B cell (primary cell): ENCODE data around the gene ATP2B3. TPM values are rescaled to one million over a fixed set of nuclear protein-coding genes. Genes with fewer than 3 reads are reported as not detected.
A peak's percentile ranks its signal among the peaks of the same experiment; 100 is the strongest.

Source experiments
- ATAC-seq: fragments of 200-7000 bp; cut with Tn5 transposase; one replicate; pipeline ENCODE4 v1.10.0; 2021; ENCODE audit warnings: low read depth, mild to moderate bottlenecking, moderate number of reproducible peaks, moderate library complexity
- CTCF ChIA-PET: fragments of 350-600 bp; sonication (Branson Sonifier 250); formaldehyde crosslinking; loops from one replicate; lab custom pipeline; 2021; ENCODE audit warnings: antibody characterized with exemption, inconsistent platforms; lab: Charles Lee
- POLR2A ChIA-PET: fragments of 350-600 bp; sonication (Branson Sonifier 250); formaldehyde crosslinking; loops from one replicate; lab custom pipeline; 2021; ENCODE audit warnings: antibody characterized with exemption; lab: Charles Lee
- DNase-seq: peaks from one replicate; pipeline ENCODE4 v3.0.0; 2013
- H2AFZ ChIP-seq: 2 replicates; pipeline ENCODE4 v1.6.1; 2012; ENCODE audit warnings: mild to moderate bottlenecking, low read depth, low read length; ENCODE audit not compliant: insufficient read depth, poor library complexity, severe bottlenecking
- H3K27ac ChIP-seq, 2 donors: 1 replicate in 1 of 2; 2 replicates in 1 of 2; pipeline ENCODE4 v1.5.1; 2012 to 2013; ENCODE audit warnings: low read length in 2 of 2, mild to moderate bottlenecking in 2 of 2, moderate library complexity in 1 of 2
- H3K27me3 ChIP-seq, 4 experiments: fragments of 200-600 bp in 1 of 4; sonication (generic) in 1 of 4; replicated peaks in 1 of 4; 1 replicate in 2 of 4; 2 replicates in 2 of 4; pipeline versions ENCODE4 v1.6.1 to v1.7.0; 2013 to 2016; ENCODE audit warnings: low read length in 3 of 4, mild to moderate bottlenecking in 2 of 4, mixed read lengths in 1 of 4, moderate library complexity in 1 of 4; ENCODE audit not compliant: insufficient read depth in 4 of 4, control insufficient read depth in 3 of 4; ENCODE audit errors: control extremely low read depth in 1 of 4
- H3K36me3 ChIP-seq, 2 experiments: replicated peaks in 1 of 2; 1 replicate in 1 of 2; 2 replicates in 1 of 2; pipeline versions ENCODE4 v1.6.1 to v1.7.1; 2013; ENCODE audit warnings: low read length in 1 of 2; ENCODE audit not compliant: insufficient read depth in 2 of 2, control insufficient read depth in 1 of 2; ENCODE audit errors: control extremely low read depth in 1 of 2, extremely low read depth in 1 of 2
- H3K4me1 ChIP-seq, 2 donors: fragments of 200-600 bp in 1 of 2; sonication (generic) in 1 of 2; 1 replicate in 1 of 2; 2 replicates in 1 of 2; pipeline versions ENCODE4 v1.5.1 to v1.6.1; 2013 to 2017; ENCODE audit warnings: low read length in 2 of 2; ENCODE audit not compliant: control insufficient read depth in 2 of 2, insufficient read depth in 2 of 2
- H3K4me2 ChIP-seq: replicated peaks from 2 replicates; pipeline ENCODE3; 2012; ENCODE audit warnings: mild to moderate bottlenecking, low read depth, low read length; ENCODE audit not compliant: poor library complexity, severe bottlenecking
- H3K4me3 ChIP-seq, 5 experiments: fragments of 200-600 bp in 1 of 5; sonication (generic) in 1 of 5; 1 replicate in 3 of 5; 2 replicates in 2 of 5; pipeline versions ENCODE4 v1.5.1 to v1.7.0; 2011 to 2016; ENCODE audit warnings: low read length in 4 of 5, mild to moderate bottlenecking in 4 of 5, low read depth in 2 of 5, control low read depth in 1 of 5, moderate library complexity in 1 of 5; ENCODE audit not compliant: insufficient read depth in 1 of 5; ENCODE audit errors: control extremely low read depth in 1 of 5, extremely low read depth in 1 of 5
- H3K79me2 ChIP-seq: fragments of 200-600 bp; sonication (generic); one replicate; pipeline ENCODE4 v1.6.0; 2016; ENCODE audit warnings: low read length; ENCODE audit not compliant: control insufficient read depth, insufficient read depth
- H3K9ac ChIP-seq: fragments of 200-600 bp; sonication (generic); 2 replicates; pipeline ENCODE4 v1.6.1; 2017; ENCODE audit warnings: mild to moderate bottlenecking, low read length, moderate library complexity
- H3K9me3 ChIP-seq, 3 donors: one replicate each; pipeline versions ENCODE4 v1.6.1 to v1.7.1; 2013; ENCODE audit warnings: low read length in 2 of 3; ENCODE audit not compliant: control insufficient read depth in 2 of 3, insufficient read depth in 1 of 3; ENCODE audit errors: control extremely low read depth in 1 of 3
- H4K20me1 ChIP-seq: 2 replicates; pipeline ENCODE4 v1.6.0; 2012; ENCODE audit warnings: mild to moderate bottlenecking, low read length; ENCODE audit not compliant: insufficient read depth, control insufficient read depth, poor library complexity, severe bottlenecking
- H3K27ac Mint-ChIP-seq: one replicate; pipeline ENCODE4 v1.8.0; 2021; ENCODE audit warnings: mixed read lengths
- H3K27me3 Mint-ChIP-seq: one replicate; pipeline ENCODE4 v1.8.0; 2021; ENCODE audit warnings: mixed read lengths
- H3K4me1 Mint-ChIP-seq: one replicate; pipeline ENCODE4 v1.8.0; 2021; ENCODE audit warnings: mixed read lengths
- H3K4me3 Mint-ChIP-seq: one replicate; pipeline ENCODE4 v1.8.0; 2021; ENCODE audit warnings: mixed read lengths
- H3K9me3 Mint-ChIP-seq: one replicate; pipeline ENCODE4 v1.8.0; 2022; ENCODE audit warnings: mixed read lengths; ENCODE audit not compliant: insufficient read depth
- CTCF ChIP-seq: fragments of 200-600 bp; IDR thresholded peaks from one replicate; pipeline ENCODE4 v1.8.0; 2022; ENCODE audit warnings: antibody characterized with exemption, mild to moderate bottlenecking
- EZH2 ChIP-seq: IDR thresholded peaks from 2 replicates; pipeline ENCODE4 v1.6.1; 2012; ENCODE audit warnings: borderline replicate concordance, low read depth, mild to moderate bottlenecking, moderate library complexity, low read length; ENCODE audit not compliant: insufficient read depth, poor library complexity, severe bottlenecking
- WGBS: methylation state at CpG from one replicate; pipeline ENCODE4 v1.1.5; 2013; ENCODE audit warnings: missing lambda C conversion rate; ENCODE audit not compliant: insufficient coverage; 5-methylcytosine and 5-hydroxymethylcytosine counted together
- intact Hi-C: fragments of 100-400 bp; cut with micrococcal nuclease; formaldehyde crosslinking; loops from one replicate; pipeline ENCODE4 v1.10.0; 2022
- polyA plus RNA-seq: library from polyadenylated mRNA; depleted of rRNA; stranded (reverse); fragments of >200 nt; gene quantifications from 2 replicates; pipeline ENCODE4 v1.2.3, GENCODE V29; 2012
- total RNA-seq, 2 donors: library from RNA; stranded (reverse); fragments of 120-200 nt in 1 of 2; gene quantifications; 1 replicate in 1 of 2; 2 replicates in 1 of 2; pipeline versions ENCODE4 v1.2.3 to v1.2.4, GENCODE V29; 2013 to 2022

ATP2B3 gene
- total and polyA plus RNA-seq, 2 donors (not counting 1 experiment from before 2014, with no cell fraction given): not detected

DNA sequence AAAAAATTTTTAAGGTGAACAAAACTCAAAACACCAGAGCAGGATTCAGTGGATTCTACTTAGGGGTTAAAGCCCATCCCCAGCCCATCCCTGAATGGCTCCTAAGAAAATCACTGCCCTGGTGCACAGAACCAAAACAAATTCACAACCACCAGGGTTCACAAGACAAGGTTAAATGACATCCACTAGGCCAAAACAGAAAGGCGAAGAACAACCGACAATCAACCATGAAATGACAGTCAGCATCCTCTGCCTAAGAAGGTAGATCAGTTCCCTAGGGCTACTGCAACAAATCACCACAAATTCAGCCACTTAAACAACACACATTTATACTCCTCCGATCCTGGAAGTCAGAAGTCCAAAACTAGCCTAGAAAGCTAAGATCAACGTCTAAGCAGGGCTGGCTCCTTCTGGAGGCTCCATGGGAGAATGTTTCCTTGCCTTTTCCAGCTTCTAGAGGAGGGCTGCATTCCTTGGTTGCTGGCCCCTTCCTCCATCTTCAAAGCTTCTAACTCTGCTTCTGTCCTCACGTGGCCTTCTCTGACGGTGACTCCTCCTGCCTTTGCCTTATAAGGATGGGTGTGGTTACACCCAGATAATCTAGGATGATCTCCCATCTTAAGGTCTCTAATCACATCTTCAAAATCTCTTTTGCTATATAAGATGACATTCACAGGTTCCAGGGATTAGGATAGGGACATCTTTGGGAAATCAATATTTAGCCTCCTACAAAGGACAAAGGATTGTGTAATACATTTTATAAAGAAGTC lies 79.7 kb downstream of the ATP2B3 start:
- Histone ChIP-seq H3K9me3 (no peaks in the 10 kb centered on the region), H4K20me1 (peaks cover 19% of the 10 kb centered on the region), H3K27me3 (no peaks in the 10 kb centered on the region), H3K4me1 (peaks cover 29 to 41% of the 10 kb centered on the region in 2 donors), H3K4me2 (peak overlapping the region; percentile 78), H3K36me3 (peaks cover 0 to 22% of the 10 kb centered on the region in 2 experiments), H2AFZ (no peak overlapping the region), H3K4me3 (peak overlapping the region in 2 of 5 experiments; percentile 67 to 70), H3K79me2 (peaks cover 40% of the 10 kb centered on the region), H3K9ac (peak overlapping the region; percentile 68), H3K27ac (peak overlapping the region in 1 of 2 donors; percentile 60)
- no peak for TF ChIP-seq EZH2
- no peak for TF ChIP-seq CTCF
- Mint-ChIP-seq H3K4me3 (peak overlapping the region; percentile 92), H3K27me3 (no peaks in the 10 kb centered on the region), H3K9me3 (no peaks in the 10 kb centered on the region), H3K27ac (peak overlapping the region; percentile 92), H3K4me1 (peaks cover 38% of the 10 kb centered on the region)
- intact Hi-C loops: loop anchor here (1.0 kb wide), 2 partner anchors 14 to 43 kb away; no protein-coding TSS in a partner anchor
- DNase-seq: peak; percentile 52
- ATAC-seq: no peak
- ChIA-PET CTCF (interaction anchor here (1.5 kb wide), 1 partner anchor 12 kb away, joined by 5 read pairs; no protein-coding TSS in a partner anchor), POLR2A (no interaction called here)
- WGBS: 75% methylated on average over 4 of the region's 6 CpGs
